ENCODE data around the gene PPP1R16B.

GRCh38 chr20:38760978-38761377 lies 44.5 kb upstream of the PPP1R16B start:
- TF ChIP-seq CTCF (IDR thresholded peaks at IDR 0.05) (no peak), POLR2A (IDR thresholded peaks at IDR 0.05) (no peak)

Data from heart left ventricle (tissue), 13 donors.